SIG-M5 treated with dmso at 0.1 percent for 504 hours (cell line): ENCODE measurements around the gene MELTF.

Source experiments
- DNase-seq: peaks from one replicate; lab custom pipeline; 2025; ENCODE audit not compliant: unreplicated experiment; lab: John Stamatoyannopoulos, UW

The MELTF gene

GRCh38 chr3:196995027-196995426 lies 34.6 kb downstream of the MELTF start:
- no peak for DNase-seq

- no peak for DNase-seq
These were observed 35.6 kb downstream of the MELTF start for GRCh38 chr3:196994056-196994455.

DNA sequence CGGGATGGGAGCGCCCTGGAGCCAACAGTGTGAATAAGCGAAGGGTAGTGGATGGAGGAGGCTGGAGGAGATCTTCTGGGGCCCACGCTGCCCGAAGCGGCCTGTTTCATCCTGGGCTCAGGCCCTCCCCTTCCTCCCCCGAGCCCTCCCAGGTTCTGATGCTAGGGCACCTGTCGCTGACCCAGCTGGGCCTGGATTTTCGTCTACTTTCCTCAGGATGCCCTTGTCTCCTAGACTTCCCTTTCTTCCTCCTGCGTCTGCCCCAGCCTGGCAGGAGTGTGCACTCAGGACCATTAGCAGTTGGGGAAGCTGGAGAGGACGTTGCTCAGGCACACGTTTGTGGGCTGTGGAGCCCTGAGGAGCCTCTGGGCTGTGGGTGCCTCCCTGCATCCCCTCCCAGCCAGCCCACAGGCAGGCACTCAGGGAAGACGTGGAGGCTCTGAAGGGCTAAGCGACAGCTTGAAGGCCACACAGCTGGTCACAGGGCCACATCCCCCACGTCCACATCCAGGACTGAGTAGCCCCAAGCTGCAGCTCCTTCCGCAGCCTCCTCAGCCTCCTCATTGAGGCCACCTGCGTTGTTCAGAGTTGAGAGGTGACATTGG lies 37.1 kb downstream of the MELTF start:
- DNase-seq = no peak

- no peak for DNase-seq
These were observed 37.8 kb downstream of the MELTF start for GRCh38 chr3:196991581-196992460.

DNA sequence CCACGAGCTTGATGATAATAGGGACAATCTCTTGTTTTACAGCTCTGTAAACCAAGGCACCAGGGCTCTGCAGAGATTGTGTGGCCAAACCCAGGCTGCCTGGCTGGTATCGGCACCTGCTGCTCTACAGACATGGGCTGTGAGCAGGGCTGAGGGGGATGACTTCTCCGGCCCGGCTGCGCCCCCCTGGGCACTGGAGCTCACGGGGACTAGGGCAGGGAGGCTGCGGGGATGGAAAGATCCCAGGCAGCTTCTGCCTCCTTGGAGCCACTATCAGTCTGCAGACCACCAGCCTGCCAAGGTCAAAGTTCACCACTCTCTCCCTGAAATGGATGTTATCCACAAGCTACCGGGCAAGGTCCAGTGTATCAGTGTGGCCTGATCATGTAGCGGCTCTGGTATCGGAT lies 39.0 kb downstream of the MELTF start:
- DNase-seq = no peak

DNA sequence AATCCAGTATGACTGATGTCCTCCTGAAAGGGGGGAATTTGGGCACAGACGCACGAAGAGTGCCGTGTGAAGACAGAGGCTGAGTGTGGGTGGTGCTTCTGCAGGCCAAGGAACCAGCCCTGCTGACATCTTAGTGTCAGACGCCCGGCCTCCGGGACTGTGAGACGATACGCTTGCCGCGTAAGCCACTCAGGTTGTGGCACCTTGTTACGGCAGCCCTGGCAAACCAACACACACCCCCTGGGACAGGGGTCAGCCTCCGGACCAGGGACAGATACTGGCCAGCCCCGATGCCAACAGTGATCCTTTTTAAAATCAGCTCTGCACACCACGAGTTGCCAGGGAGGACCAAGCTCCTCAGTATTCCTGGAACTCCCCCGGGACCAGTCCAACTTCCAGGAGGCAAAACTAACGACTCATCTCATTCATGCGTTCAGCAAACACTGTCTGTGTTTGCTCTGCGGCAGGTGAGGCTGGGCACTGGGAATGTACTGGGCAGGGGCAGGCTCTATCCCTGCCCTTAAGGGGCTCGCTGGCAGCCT lies 39.8 kb downstream of the MELTF start:
- DNase-seq = no peak

GRCh38 chr3:196988241-196989029 lies 41.2 kb downstream of the MELTF start:
- no peak for DNase-seq

GRCh38 chr3:196987022-196987421 lies 42.6 kb downstream of the MELTF start:
- DNase-seq = no peak

DNA sequence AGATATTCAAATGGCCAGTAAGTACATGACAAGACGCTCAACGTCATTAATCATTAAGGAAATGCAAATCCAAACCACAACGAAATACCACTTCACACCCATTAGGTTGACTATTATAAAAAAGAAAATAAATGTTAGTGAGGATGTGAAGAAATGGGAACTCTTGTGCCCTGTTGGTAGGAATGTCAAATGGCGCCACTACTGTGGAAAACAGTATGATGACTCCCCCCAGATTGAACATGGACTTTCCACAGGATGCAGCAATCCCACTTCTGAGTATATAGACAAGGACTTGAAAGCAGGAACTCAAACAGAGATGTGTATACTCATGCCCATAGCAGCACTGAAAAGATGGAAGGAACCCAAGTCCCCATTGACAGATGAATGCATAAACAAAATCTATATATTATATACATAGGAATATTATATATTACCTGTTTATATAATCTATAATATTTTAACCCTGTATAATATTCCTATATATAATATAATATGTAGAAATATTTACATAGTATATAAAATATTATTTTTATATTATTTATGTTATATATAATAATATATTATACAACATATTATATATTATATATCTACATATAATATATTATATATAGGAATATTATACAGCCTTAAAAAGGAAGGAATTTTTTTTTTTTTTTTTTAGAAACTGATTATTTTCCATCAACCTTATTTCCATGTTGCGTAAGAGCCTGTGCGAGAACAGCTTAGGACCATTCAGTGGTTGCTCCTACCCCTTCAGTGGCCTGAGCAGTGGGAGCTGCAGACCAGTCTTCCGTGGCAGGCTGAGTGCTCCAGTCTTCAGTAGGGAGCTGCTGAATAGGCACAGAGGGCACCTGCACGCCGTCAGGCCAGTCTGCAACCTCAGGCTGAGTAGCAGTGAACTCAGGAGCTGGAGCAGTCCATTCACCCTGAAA lies 43.4 kb downstream of the MELTF start:
- no peak for DNase-seq

DNA sequence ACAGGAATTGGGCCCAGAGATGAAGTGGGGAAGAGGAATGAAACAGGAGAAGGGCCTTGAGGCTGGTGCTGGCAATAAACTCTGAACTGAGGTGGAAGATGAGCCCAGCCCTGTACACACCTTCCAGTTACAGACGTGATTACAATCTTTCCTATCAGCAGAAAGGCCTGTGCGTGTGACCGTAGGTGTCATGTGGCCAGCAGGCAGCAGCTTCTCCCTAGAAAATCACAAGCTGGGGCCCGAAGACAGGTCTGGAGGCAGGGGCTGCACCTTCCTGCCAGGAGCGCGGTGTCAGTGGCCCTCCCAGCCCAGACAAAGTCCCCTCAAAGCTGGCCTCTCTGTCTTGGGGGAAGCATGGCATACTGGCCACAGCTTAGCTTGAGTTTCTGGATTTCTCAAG lies 44.3 kb downstream of the MELTF start:
- DNase-seq = no peak

GRCh38 chr3:196983186-196983585 lies 46.4 kb downstream of the MELTF start:
- DNase-seq = no peak

DNA sequence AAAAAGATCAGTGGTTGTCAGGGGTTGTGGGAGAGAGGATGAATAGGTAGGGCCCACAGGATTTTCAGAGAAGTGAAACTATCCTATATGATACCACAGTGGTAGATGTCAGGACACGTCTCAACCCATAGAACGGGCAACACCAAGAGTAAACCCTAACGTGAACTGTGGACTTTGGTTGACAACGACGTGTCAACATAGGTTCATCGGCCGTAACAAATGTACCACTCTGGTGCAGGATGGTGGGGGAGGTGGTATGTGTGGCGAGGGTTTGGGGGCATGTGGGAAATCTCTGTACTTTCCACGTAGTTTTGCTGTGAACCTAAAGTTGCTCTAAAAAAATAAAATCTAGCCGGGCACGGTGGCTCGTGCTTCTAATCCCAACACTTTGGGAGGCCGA lies 48.0 kb downstream of the MELTF start:
- DNase-seq = no peak

- no peak for DNase-seq
These were observed 50.1 kb downstream of the MELTF start for GRCh38 chr3:196979545-196979944.

- DNase-seq = no peak
These were observed 52.7 kb downstream of the MELTF start for GRCh38 chr3:196976941-196977340.

DNA sequence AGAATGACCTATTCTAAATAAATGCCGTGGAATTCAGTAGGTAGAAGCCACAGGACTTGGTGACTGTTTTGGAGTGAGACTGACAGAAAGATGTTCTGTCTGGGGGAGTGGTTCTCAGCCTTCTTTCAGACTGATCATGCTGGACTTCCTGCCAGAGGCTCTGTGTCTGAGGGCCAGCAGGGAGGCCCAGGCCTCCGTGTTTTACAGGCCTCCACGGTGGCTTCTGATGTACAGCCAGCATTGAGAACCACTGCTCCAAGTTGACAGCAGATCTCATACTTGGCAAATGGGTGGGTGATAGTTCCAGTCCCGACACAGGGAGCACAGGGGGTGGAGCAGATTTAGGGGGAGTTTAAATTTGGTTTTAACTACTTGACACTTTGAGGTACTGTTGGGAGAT lies 54.3 kb downstream of the MELTF start:
- DNase-seq = no peak

- DNase-seq = no peak
These were observed 55.0 kb downstream of the MELTF start for GRCh38 chr3:196974661-196975060.

- no peak for DNase-seq
These were observed 58.4 kb downstream of the MELTF start for GRCh38 chr3:196971094-196971698.

GRCh38 chr3:196970547-196971093 lies 59.0 kb downstream of the MELTF start:
- DNase-seq = no peak

DNA sequence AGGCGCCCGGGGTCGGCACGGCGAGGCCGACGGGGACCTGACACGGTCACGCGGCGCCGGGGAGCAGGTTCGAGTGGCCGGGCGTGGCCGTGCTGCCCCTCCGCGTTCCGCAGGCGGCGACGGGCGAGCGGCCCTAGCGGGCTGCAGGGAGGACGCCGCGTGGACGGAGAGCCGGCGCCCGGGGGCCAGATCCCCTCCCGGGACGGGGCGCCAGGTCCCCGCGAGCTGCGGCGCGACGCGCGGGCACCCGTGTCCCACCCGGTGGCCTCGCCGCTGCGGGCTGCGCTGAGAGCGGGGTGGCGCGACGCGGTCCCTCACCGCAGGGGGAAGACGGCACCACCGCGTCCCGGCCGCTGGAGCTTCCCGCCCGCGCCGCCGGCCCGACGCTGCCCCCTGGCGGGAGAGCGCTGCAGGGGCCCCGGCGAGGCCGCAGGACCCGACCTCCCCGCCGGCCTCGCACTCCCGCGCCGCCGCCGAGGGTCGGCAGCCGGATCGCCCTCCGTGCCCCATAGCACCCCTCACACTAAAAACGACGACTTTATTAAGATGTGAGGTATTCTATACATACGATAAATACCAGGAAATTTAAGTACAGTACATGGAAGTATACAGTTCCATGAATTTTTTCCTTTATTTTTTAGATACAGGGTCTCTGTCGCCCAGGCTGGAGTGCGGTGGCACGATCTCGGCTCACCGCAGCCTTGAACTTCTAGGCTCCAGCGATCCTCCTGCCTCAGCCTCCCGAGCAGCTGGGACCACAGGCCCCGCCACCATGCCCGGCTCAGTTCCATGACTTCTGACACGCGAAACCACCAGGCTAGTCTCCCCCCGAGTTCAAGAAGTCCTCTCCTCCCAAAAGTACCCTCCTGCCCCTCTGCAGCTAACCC lies 59.7 kb downstream of the MELTF start:
- peak; percentile 53 for DNase-seq
